Measurements from ENCODE around the gene SLC25A17.

Gene SLC25A17

GRCh38 chr22:40817737-40818136, 1.4 kb downstream of the SLC25A17 start:
- no peak for TF ChIP-seq CTCF (IDR thresholded peaks at IDR 0.05; ENCODE audit: low read depth, low read length)
- H3K4me3 ChIP-seq (ENCODE audit: low read depth, low read length): peak overlapping the region; percentile 99

- no peak overlapping the region for H3K4me3 ChIP-seq (ENCODE audit: low read depth, low read length)
- TF ChIP-seq CTCF (IDR thresholded peaks at IDR 0.05; ENCODE audit: low read depth, low read length): no peak
Measured at GRCh38 chr22:40813912-40814315, 5.2 kb downstream of the SLC25A17 start.

DNA sequence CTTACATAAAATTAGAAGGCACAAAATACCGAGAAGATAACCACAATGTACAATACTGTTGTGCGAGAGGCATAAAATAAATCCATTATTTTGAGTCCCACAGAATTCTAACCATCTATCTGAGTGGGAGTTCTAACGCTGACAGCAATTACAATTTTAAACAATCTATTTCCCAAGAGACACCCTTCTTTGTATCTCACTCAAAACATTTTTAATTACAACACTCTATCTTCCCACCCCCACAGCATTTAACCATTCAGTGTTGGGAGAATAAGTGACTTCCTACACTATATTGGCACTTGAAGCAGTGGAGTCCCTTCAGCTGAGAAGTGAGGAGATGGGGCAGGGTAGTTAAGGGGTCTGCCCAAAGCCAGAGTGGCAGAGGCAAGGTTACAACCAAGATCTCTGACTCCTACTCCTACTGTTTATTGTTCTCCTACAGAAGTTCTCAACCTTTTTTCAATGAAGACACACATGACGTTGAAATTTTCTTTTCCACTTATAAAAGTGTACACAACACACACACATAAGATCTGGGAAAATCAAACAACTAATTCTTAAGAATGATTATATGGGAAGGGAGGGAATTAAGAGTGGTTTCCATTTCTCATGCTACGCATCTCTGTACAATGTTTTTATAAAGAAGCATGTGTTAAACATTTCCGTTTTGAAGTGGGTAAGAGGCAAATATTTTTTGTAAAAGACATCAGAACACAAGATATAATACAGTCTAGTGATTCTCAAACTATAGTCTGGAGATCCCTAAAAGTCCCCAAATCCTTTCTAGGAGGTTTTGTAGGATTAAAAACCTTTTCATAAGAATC, 10.9 kb downstream of the SLC25A17 start:
- TF ChIP-seq CTCF (IDR thresholded peaks at IDR 0.05; ENCODE audit: low read depth, low read length): no peak
- no peak overlapping the region for H3K4me3 ChIP-seq (ENCODE audit: low read depth, low read length)

DNA sequence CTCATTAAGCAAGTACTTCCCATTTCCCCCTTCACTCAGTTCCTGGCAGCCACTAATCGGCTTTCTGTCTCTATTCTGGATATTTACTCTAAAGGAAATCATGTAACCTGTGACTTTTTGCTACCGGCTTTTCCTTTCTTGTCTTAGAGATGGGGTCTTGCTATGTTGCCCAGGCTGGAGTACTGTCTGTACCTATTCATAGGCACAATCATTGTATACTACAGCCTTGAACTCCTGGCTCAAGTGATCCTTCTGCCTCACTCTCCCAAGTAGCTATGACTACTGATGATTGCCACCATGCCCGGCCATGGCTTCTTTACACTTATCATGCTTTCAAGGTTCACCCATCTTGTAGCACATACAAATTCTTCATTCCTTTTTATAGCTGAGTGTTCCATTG, 12.4 kb downstream of the SLC25A17 start:
- H3K4me3 ChIP-seq (ENCODE audit: low read depth, low read length): no peak overlapping the region
- no peak for TF ChIP-seq CTCF (IDR thresholded peaks at IDR 0.05; ENCODE audit: low read depth, low read length)

- no peak overlapping the region for H3K4me3 ChIP-seq (ENCODE audit: low read depth, low read length)
- no peak for TF ChIP-seq CTCF (IDR thresholded peaks at IDR 0.05; ENCODE audit: low read depth, low read length)
Measured at GRCh38 chr22:40805699-40806203, 13.4 kb downstream of the SLC25A17 start.

- H3K4me3 ChIP-seq (ENCODE audit: low read depth, low read length): no peak overlapping the region
- TF ChIP-seq CTCF (IDR thresholded peaks at IDR 0.05; ENCODE audit: low read depth, low read length): no peak
Measured at GRCh38 chr22:40805239-40805638, 13.9 kb downstream of the SLC25A17 start.

DNA sequence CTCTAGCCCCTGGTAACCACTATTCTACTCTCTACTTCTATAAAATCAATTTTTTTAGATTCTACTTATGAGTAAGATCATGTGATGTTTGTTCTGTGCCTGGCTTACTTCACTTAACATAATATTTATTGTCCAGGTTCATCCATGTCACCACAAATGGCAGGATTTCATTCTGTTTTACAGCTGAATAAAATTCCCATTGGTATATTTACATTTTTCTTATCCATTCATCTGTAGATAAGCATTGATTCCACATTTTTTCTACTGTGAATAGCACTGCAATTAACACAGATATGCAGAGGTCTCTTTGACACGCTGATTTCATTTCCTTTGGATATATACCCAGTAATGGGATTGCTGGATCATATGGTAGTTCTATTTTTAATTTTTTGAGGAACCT, 15.8 kb downstream of the SLC25A17 start:
- no peak overlapping the region for H3K4me3 ChIP-seq (ENCODE audit: low read depth, low read length)
- TF ChIP-seq CTCF (IDR thresholded peaks at IDR 0.05; ENCODE audit: low read depth, low read length): no peak

Measured in WI38 (cell line).